Astrocyte of the spinal cord (primary cell): Measurements from ENCODE around the gene ATP2A3.

Source experiments
- DNase-seq: peaks from one replicate; pipeline ENCODE4 v3.0.0; 2011; ENCODE audit warnings: low read depth, low spot score
- H3K4me3 ChIP-seq: 2 replicates; pipeline ENCODE4 v1.5.1; 2011; ENCODE audit warnings: low read depth, mild to moderate bottlenecking, low read length, moderate library complexity
- CTCF ChIP-seq: IDR thresholded peaks from 2 replicates; pipeline ENCODE4 v1.5.1; 2012; ENCODE audit warnings: low read depth, mild to moderate bottlenecking, low read length, inconsistent platforms
- in situ Hi-C: cut with HindIII; loops from 2 replicates; pipeline ENCODE4 v1.10.0; 2017; ENCODE audit warnings: low sequenced_read_pairs

ATP2A3 gene

GRCh38 chr17:3893003-3893719, 71.1 kb downstream of the ATP2A3 start, which contains the start of gene CAMKK1:
TSS of gene CAMKK1 (minus strand) at chr17:3893053. CDS start at chr17:3885687, 7,366 bp downstream.
- peak; percentile 75 for DNase-seq
- in situ Hi-C loops = no loop called here
- peak within 1 kb of the TSS; percentile 55 for H3K4me3 ChIP-seq
- TF ChIP-seq CTCF = no peak

- in situ Hi-C loops = no loop called here
- no peak for TF ChIP-seq CTCF
Measured at GRCh38 chr17:3892095-3892998, 71.9 kb downstream of the ATP2A3 start.

GRCh38 chr17:3891626-3892094, 72.6 kb downstream of the ATP2A3 start:
- no peak for TF ChIP-seq CTCF
- peak overlapping the region; percentile 55 for H3K4me3 ChIP-seq
- in situ Hi-C loops = no loop called here
- DNase-seq = peak; percentile 19

More at GRCh38 chr17:3892095-3892998, 71.9 kb downstream of the ATP2A3 start:
- peak; percentile 54 for DNase-seq
- H3K4me3 ChIP-seq = peak overlapping the region; percentile 55

- in situ Hi-C loops = no loop called here
- no peak for TF ChIP-seq CTCF
- no peak overlapping the region for H3K4me3 ChIP-seq
- no peak for DNase-seq
Measured at GRCh38 chr17:3890878-3891219, 73.4 kb downstream of the ATP2A3 start.

- no peak overlapping the region for H3K4me3 ChIP-seq
- in situ Hi-C loops = no loop called here
- peak; percentile 93 for DNase-seq
- no peak for TF ChIP-seq CTCF
Measured at GRCh38 chr17:3890082-3890877, 74.0 kb downstream of the ATP2A3 start.
